ENCODE results near the gene THBS4.

THBS4 gene

GRCh38 chr5:80069918-80070318 lies 34.8 kb downstream of the THBS4 start:
- Histone ChIP-seq H3K9me3 (ENCODE audit: control insufficient read depth, low read length) (no peaks in the 10 kb centered on the region), H3K27me3 (ENCODE audit: control insufficient read depth, insufficient read depth, low read length) (no peaks in the 10 kb centered on the region), H3K36me3 (ENCODE audit: control insufficient read depth, insufficient read depth, low read length) (no peaks in the 10 kb centered on the region), H3K4me1 (ENCODE audit: control insufficient read depth, insufficient read depth, low read length) (no peaks in the 10 kb centered on the region), H3K9ac (ENCODE audit: low read length) (no peak overlapping the region), H3K4me3 (ENCODE audit: low read length) (no peak overlapping the region)

GRCh38 chr5:80070338-80071056 lies 35.3 kb downstream of the THBS4 start:
- Histone ChIP-seq H3K9ac (ENCODE audit: low read length) (no peak overlapping the region), H3K9me3 (ENCODE audit: control insufficient read depth, low read length) (no peaks in the 10 kb centered on the region), H3K4me3 (ENCODE audit: low read length) (no peak overlapping the region), H3K4me1 (ENCODE audit: control insufficient read depth, insufficient read depth, low read length) (no peaks in the 10 kb centered on the region), H3K27me3 (ENCODE audit: control insufficient read depth, insufficient read depth, low read length) (no peaks in the 10 kb centered on the region), H3K36me3 (ENCODE audit: control insufficient read depth, insufficient read depth, low read length) (no peaks in the 10 kb centered on the region)

DNA sequence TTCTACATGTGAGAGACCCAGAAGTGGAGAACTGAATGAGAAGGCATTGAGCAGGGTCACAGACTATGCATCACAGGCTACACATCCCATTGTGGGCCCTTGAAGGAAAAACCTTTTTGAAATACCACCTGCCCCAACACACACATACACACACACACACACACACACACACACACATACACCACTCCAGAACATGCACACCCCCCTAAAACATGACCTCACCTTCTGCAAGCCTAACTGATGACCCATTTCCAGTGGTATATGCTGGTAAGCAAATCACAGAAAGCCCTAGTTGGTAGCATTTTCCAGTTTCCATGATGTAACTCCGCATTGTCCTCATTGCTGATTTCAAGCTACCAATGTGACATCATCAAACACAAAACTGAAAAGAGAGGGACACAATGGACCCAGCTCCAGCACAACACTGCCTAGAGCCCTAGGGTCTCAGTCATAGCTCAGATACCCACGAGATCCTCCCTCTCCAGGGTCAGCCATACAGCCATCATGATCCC lies 36.4 kb downstream of the THBS4 start:
- H3K36me3 ChIP-seq (ENCODE audit: control insufficient read depth, insufficient read depth, low read length), result no peaks in the 10 kb centered on the region
- no peak overlapping the region for H3K4me3 ChIP-seq (ENCODE audit: low read length)
- H3K4me1 ChIP-seq (ENCODE audit: control insufficient read depth, insufficient read depth, low read length), result no peaks in the 10 kb centered on the region
- no peak overlapping the region for H3K9ac ChIP-seq (ENCODE audit: low read length)
- no peaks in the 10 kb centered on the region for H3K9me3 ChIP-seq (ENCODE audit: control insufficient read depth, low read length)
- no peaks in the 10 kb centered on the region for H3K27me3 ChIP-seq (ENCODE audit: control insufficient read depth, insufficient read depth, low read length)

- Histone ChIP-seq H3K9me3 (ENCODE audit: control insufficient read depth, low read length) (no peaks in the 10 kb centered on the region), H3K4me3 (ENCODE audit: low read length) (no peak overlapping the region)
Measured at GRCh38 chr5:80072103-80073073, 37.2 kb downstream of the THBS4 start.

DNA sequence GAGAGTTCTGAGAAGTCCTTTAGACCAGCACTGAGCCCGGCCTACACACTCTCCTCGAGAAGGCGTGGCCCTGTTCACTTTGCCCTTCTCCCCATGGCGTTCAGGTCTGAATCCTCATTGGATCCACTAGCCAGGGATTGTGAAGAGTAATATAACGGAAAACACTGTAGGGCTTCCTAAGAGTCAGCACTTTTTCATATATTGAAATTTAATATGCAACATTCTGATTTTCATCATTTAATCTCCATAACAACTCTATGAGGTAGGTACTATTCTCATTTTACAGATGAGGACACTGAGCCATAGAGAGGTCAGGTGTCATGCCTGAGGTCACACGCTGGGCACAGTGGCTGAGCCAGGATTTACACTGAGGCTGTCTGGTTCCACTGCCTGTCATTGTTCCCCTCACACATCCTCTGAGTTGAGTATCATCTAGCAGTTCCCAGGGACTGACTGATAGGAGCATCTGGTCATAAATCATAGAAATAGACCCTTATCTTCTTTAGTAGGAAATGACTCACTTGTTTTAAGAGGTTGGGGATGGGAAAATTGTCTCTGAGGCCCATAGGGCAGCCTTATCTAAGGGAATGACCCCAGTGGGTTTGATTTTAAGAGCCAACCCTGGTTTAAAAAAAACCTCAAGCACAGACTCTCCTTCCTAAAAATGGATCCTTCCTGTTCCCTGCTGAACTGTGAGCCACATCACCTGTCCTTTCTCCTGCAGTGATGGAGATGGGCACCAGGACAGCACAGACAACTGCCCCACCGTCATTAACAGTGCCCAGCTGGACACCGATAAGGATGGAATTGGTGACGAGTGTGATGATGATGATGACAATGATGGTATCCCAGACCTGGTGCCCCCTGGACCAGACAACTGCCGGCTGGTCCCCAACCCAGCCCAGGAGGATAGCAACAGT lies 41.2 kb downstream of the THBS4 start:
- no peaks in the 10 kb centered on the region for H3K36me3 ChIP-seq (ENCODE audit: control insufficient read depth, insufficient read depth, low read length)
- no peaks in the 10 kb centered on the region for H3K4me1 ChIP-seq (ENCODE audit: control insufficient read depth, insufficient read depth, low read length)
- no peak overlapping the region for H3K9ac ChIP-seq (ENCODE audit: low read length)
- no peaks in the 10 kb centered on the region for H3K27me3 ChIP-seq (ENCODE audit: control insufficient read depth, insufficient read depth, low read length)
- no peak overlapping the region for H3K4me3 ChIP-seq (ENCODE audit: low read length)
- H3K9me3 ChIP-seq (ENCODE audit: control insufficient read depth, low read length), result no peaks in the 10 kb centered on the region

More at GRCh38 chr5:80072103-80073073, 37.2 kb downstream of the THBS4 start:
- Histone ChIP-seq H3K4me1 (ENCODE audit: control insufficient read depth, insufficient read depth, low read length) (no peaks in the 10 kb centered on the region), H3K9ac (ENCODE audit: low read length) (no peak overlapping the region), H3K36me3 (ENCODE audit: control insufficient read depth, insufficient read depth, low read length) (no peaks in the 10 kb centered on the region), H3K27me3 (ENCODE audit: control insufficient read depth, insufficient read depth, low read length) (no peaks in the 10 kb centered on the region)

DNA sequence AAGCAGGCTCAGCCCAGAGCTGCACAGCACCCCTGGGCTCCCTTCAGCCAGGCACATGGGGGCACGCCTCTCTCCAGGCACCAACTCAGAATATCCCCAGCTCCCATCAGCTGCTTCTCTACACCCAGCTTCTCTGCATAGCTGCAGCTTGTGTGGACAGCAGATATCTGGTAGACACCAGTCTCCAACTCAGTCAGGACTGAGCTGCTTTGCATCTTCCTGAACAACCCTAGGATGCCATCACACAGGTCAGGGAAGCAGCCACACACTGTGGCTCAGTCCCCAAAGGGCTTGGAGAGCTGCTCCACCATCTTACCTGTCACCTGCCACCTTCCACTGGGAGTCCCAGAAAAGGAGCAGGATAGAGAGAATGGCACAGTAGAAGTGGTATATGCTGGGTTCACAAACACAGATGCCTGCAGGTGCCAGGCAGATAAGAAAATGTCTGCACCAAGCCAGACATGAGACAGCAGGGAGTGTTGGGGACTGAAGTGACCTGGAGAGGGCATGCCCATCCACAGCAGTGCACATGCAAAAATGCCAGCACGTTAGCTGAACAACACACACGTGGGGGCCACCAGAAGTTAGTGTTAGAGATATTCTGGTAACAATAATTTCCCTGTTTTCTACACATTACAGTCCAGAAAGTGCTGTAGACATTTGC lies 42.0 kb downstream of the THBS4 start:
- Histone ChIP-seq H3K36me3 (ENCODE audit: control insufficient read depth, insufficient read depth, low read length) (no peaks in the 10 kb centered on the region), H3K27me3 (ENCODE audit: control insufficient read depth, insufficient read depth, low read length) (no peaks in the 10 kb centered on the region), H3K4me1 (ENCODE audit: control insufficient read depth, insufficient read depth, low read length) (no peaks in the 10 kb centered on the region), H3K9me3 (ENCODE audit: control insufficient read depth, low read length) (no peaks in the 10 kb centered on the region), H3K4me3 (ENCODE audit: low read length) (no peak overlapping the region), H3K9ac (ENCODE audit: low read length) (no peak overlapping the region)

DNA sequence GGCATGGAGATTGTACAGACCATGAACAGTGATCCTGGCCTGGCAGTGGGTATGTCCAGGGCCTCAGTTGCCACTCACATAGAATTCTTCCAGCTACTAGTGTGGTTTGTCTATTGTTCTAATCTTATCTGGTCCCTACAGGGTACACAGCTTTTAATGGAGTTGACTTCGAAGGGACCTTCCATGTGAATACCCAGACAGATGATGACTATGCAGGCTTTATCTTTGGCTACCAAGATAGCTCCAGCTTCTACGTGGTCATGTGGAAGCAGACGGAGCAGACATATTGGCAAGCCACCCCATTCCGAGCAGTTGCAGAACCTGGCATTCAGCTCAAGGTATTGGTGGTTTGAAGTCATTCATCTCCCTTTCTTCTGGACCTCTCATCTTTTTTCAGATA lies 43.8 kb downstream of the THBS4 start:
- Histone ChIP-seq H3K36me3 (ENCODE audit: control insufficient read depth, insufficient read depth, low read length) (no peaks in the 10 kb centered on the region), H3K9ac (ENCODE audit: low read length) (no peak overlapping the region), H3K27me3 (ENCODE audit: control insufficient read depth, insufficient read depth, low read length) (no peaks in the 10 kb centered on the region), H3K4me3 (ENCODE audit: low read length) (no peak overlapping the region), H3K4me1 (ENCODE audit: control insufficient read depth, insufficient read depth, low read length) (peaks cover 8% of the 10 kb centered on the region), H3K9me3 (ENCODE audit: control insufficient read depth, low read length) (no peaks in the 10 kb centered on the region)

DNA sequence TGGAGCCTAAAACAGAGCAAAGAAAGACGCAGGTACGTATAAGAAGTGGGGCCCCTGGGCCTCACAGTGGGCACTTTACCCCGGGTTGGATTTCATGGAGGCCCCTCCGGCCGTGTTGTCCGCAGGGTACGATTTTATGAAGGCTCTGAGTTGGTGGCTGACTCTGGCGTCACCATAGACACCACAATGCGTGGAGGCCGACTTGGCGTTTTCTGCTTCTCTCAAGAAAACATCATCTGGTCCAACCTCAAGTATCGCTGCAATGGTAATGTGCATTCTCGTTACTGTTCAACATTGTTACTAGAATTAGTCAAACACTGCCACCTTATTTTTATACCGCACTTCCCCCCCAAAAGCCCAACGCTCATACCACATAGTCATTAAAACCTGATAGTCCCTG lies 47.1 kb downstream of the THBS4 start:
- H3K27me3 ChIP-seq (ENCODE audit: control insufficient read depth, insufficient read depth, low read length), result no peaks in the 10 kb centered on the region
- H3K4me3 ChIP-seq (ENCODE audit: low read length), result no peak overlapping the region
- no peaks in the 10 kb centered on the region for H3K36me3 ChIP-seq (ENCODE audit: control insufficient read depth, insufficient read depth, low read length)
- peaks cover 8% of the 10 kb centered on the region for H3K4me1 ChIP-seq (ENCODE audit: control insufficient read depth, insufficient read depth, low read length)
- H3K9me3 ChIP-seq (ENCODE audit: control insufficient read depth, low read length), result no peaks in the 10 kb centered on the region
- H3K9ac ChIP-seq (ENCODE audit: low read length), result no peak overlapping the region

DNA sequence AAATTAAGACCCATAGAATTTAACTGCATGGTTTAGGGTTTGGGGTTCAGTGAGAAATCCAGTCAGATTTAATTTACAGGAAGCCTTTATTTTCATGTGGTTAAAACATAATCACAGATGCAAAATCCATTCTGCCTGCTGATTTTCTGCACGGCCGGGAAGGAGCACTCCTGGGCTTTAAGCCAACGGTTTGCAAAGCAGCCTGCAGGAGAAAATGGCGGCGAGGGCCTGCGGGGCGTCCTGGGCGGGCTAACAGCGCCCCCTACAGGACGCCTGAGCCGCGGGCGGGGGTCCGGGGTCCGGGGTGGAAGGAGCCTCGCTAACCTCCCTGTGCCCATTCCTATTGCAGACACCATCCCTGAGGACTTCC lies 47.6 kb downstream of the THBS4 start:
- H3K4me3 ChIP-seq (ENCODE audit: low read length), result no peak overlapping the region
- H3K9me3 ChIP-seq (ENCODE audit: control insufficient read depth, low read length), result no peaks in the 10 kb centered on the region
- no peaks in the 10 kb centered on the region for H3K36me3 ChIP-seq (ENCODE audit: control insufficient read depth, insufficient read depth, low read length)
- peaks cover 8% of the 10 kb centered on the region for H3K4me1 ChIP-seq (ENCODE audit: control insufficient read depth, insufficient read depth, low read length)
- H3K9ac ChIP-seq (ENCODE audit: low read length), result no peak overlapping the region
- no peaks in the 10 kb centered on the region for H3K27me3 ChIP-seq (ENCODE audit: control insufficient read depth, insufficient read depth, low read length)

- H3K4me3 ChIP-seq (ENCODE audit: low read length), result no peak overlapping the region
- H3K9me3 ChIP-seq (ENCODE audit: control insufficient read depth, low read length), result no peaks in the 10 kb centered on the region
- peaks cover 8% of the 10 kb centered on the region for H3K4me1 ChIP-seq (ENCODE audit: control insufficient read depth, insufficient read depth, low read length)
- H3K27me3 ChIP-seq (ENCODE audit: control insufficient read depth, insufficient read depth, low read length), result no peaks in the 10 kb centered on the region
- H3K36me3 ChIP-seq (ENCODE audit: control insufficient read depth, insufficient read depth, low read length), result no peaks in the 10 kb centered on the region
- H3K9ac ChIP-seq (ENCODE audit: low read length), result no peak overlapping the region
Measured at GRCh38 chr5:80083101-80083890, 48.1 kb downstream of the THBS4 start.

DNA sequence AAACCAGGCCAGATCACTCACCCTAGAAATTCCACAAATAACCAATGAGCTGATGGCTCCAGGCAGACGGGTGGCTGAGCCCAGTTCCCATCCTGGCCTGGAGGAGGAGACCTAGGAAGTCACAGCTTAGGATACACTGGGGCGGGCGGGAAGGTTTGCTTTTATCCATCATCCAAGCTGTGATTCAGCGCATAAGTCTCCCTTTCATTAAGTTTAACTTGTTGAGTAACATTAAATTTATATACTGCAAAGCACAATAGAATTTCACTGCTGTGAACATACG lies 55.7 kb downstream of the THBS4 start:
- Histone ChIP-seq H3K4me1 (ENCODE audit: control insufficient read depth, insufficient read depth, low read length) (no peaks in the 10 kb centered on the region), H3K9me3 (ENCODE audit: control insufficient read depth, low read length) (no peaks in the 10 kb centered on the region), H3K9ac (ENCODE audit: low read length) (no peak overlapping the region), H3K4me3 (ENCODE audit: low read length) (no peak overlapping the region), H3K36me3 (ENCODE audit: control insufficient read depth, insufficient read depth, low read length) (no peaks in the 10 kb centered on the region), H3K27me3 (ENCODE audit: control insufficient read depth, insufficient read depth, low read length) (no peaks in the 10 kb centered on the region)

Data from mucosa of stomach (tissue), 1 donor.